ENCODE data around the gene KRTAP5-8.
"Not testable (repeated sequence)": the region's sequence is repeated elsewhere in the genome, so short reads cannot be mapped to it uniquely, and the experiment has no call there.

The KRTAP5-8 gene

DNA sequence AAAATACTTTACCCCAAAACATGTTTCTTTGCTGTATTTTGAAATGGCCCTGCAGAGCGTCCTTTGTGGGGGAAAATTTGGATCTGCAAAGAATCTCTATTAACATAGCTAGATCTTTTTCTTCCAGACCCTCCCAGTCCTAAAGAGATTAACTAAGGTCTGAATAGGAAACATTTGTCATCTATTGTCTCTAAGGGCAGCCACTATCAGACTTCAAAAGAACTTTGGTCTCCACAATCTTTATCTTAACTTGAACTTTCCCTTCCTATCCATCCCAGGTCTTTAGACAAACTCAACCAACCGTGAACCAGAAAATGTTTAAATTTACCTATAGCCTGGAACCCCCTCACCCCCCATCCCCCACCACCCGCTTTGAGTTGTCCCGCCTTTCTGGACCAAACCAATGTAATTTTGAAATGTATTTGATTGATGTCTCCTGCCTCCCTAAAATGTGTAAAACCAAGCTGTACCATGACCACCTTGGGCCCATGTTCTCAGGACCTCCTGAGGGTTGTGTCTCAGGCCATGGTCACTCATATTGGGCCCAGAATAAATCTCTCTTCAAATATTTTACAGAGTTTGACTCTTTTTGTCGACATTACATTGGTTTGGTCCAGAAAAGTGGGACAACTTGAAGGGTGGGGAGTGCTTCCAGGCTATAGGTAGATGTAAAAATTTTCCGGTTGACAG, 6.8 kb downstream of the KRTAP5-8 start:
- no peak for DNase-seq

- DNase-seq: no peak
These were observed 7.7 kb downstream of the KRTAP5-8 start for GRCh38 chr11:71545405-71545966.

- no peak for DNase-seq
These were observed 10.3 kb downstream of the KRTAP5-8 start, which contains the start of gene KRTAP5-9 for GRCh38 chr11:71548120-71548519. Gene KRTAP5-9, plus strand, starts transcription at chr11:71548420. Its CDS starts 238 bp downstream, at chr11:71548658.

- DNase-seq: no peak
These were observed 10.9 kb downstream of the KRTAP5-8 start for GRCh38 chr11:71548716-71549151.

DNA sequence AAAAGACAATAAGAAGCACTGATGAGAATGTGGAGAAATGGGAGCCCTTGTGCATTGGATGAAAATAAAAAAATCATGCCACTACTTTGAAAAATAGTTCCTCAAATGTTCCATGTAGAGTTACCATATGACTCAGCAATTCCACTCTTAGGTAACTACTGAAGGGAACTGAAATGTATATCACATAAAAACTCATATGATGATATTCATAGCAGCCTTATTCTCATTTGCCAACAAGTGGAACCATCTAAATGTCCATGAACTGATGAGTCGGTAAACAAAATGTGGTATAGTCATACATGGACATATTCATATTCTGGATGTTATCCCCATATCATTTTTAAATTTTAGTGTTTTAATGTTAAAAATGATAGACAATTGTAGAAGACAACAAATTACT, 13.9 kb downstream of the KRTAP5-8 start:
- DNase-seq: no peak

GRCh38 chr11:71554996-71555395, 17.2 kb downstream of the KRTAP5-8 start:
- DNase-seq: no peak

GRCh38 chr11:71555508-71555907, 17.7 kb downstream of the KRTAP5-8 start:
- no peak for DNase-seq

DNA sequence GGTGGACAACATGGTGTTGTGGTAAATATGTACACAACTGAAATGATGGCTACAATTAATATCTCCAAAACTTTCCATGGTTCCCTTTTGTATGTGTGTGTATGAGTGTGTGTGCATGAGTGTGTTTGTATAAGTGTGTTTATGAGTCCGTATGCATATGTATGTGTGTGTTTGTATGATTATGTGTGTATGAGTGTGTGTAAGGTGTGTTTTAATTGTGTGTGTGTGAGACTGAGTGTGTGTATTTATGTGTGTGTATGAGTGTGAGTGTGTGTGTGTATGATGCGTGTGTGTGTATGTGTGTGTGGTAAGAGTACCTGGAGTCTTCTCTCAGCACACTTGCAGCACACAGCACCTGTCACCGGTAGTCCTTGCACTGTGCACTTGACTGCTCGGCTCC, 18.2 kb downstream of the KRTAP5-8 start:
- DNase-seq: no peak

DNA sequence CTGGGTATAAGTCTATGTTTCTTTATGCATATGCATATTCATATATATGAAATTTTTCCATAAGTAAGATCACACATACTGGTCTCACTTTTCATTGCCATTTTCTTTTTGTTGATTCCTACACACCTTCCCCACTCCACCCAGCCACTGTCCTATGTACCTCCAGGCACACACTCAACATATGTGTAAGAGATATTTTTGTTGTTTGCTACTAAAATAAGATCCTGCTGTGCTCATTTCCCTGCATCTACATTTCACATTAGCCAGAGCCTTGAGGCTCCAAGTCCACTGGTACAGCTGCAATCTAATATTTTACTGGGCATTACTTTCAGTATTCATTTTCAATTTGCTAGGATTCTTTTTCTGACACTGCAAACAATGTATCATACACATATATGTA, 19.4 kb downstream of the KRTAP5-8 start:
- DNase-seq: no peak

DNA sequence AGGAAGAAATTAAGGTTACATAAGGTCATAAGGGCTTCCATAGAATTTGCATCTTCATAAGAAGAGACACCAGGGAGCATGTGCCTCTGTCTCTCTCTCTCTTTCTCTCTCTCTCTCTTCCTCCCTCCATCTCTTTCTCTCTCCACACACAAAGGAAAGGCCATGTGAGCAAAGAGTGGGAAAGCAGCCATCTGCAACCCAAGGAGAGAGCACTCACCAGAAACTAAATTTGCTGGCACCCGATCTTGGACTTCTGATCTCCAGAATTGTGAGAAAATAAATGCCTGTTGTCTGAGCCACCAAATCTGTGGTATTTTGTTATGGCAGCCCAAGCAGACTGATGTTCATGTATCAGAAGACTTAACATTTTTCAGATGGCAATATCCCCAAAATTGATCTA, 21.2 kb downstream of the KRTAP5-8 start:
- no peak for DNase-seq

GRCh38 chr11:71562120-71562519, 24.3 kb downstream of the KRTAP5-8 start:
- DNase-seq: no peak

DNA sequence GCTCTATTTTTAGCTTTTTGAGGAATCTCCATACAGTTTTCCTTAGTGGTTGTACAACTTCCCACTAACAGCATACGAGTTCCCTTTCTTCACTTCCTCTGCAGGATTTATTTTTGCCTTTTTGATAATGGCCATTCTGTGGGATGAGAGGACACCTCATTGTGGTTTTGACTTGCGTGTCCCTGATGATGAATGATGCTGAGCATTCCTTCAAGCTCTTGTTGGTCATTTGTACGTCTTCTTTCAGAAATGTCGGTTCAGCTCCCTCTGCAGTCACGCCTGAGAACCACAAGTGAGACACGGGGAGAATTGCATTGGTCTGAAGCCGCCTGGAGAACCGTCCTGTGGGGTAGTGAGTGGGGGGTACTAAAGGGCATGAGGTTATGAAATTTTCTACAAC, 25.6 kb downstream of the KRTAP5-8 start:
- peak; percentile 5 for DNase-seq

GRCh38 chr11:71564430-71564829, 26.6 kb downstream of the KRTAP5-8 start:
- no peak for DNase-seq

DNA sequence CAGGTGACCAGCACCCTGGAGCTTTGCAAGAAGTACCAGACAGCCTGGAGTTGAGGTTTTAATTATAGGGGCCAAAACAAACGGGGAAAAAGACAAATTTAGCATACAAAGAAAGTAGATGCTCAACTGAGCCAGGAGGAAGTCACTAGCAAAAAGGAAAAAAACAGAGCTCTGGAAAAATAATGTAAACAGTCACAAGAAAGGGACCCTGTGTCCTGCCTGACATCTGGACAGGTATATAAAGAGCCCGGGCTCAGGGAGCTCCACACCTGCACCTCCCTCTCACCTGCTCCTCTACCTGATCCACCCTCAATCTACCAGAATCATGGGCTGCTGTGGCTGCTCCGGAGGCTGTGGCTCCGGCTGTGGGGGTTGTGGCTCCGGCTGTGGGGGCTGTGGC, 27.4 kb downstream of the KRTAP5-8 start, which contains the start of gene KRTAP5-10:
TSS of gene KRTAP5-10 (plus strand) at position 301 of the 400 bp plus-strand sequence. CDS start at position 326, 25 bp downstream.
- DNase-seq: no peak

DNA sequence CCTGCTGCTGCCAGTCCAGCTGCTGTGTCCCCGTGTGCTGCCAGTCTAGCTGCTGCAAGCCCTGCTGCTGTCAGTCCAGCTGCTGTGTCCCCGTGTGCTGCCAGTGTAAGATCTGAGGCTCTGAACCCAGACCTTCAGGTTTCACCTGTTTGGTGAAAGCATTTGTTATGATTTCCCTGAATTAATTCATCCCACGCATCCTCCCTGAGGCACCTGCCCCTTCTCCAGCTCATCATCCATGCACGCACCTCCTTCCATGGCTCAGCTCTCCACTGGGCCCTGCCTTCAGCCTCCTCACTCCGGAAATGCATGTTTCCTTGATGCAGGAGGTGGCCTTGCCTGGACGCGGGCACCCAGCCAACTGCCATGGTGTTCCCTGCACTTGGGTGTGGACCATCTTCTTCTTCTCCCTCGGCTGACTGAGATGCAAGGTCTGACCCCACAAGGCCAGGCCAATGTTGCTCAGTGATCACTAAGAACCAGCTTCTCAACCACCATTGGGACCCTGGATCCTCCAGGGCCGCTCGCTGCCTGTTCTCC, 28.3 kb downstream of the KRTAP5-8 start:
- DNase-seq: no peak

DNA sequence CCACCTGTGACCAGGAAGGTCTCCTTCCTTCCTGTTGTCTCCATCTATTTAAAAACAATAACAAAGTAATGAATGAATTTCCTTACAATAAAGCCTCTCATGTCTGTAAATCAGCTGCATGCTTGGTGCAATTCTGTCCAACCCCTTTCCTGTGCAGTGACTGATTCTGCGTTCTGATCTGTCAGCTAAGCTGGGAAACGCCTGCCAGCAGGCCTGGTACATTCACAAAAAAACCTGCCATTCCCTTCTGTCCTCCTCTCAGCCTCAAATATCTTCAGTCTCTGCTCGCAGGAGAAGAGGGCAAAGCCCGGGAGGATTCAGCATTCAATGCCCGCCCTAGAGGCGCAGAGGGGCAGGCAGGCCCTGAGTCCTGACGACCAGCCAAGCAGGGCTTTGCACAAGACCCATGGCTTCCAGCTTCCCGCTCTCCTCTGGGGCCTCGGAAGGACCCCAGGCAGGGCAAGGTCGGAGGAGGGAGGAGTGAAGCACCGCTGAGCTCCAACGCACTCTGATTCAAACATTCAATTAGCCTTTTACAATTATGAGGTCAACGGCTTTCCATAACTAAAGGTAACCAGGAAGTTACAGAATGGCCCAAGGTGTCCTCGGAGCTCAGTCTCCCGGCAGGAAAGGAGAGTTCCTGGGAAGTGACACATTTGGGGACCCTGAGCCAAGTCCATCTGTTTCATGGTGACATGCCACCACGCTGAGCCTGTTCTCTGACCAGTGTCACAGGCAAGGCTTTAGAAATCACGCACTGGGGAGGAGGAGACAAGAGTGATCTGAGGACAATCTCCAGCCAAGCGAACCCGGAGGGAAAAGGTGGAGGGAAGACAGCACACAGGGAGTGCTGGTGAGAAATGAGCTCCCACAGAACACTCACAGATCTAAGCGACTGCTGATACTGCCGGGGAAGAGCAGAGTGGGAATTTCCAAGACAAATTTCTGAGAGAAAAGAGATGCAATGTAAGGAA, 29.1 kb downstream of the KRTAP5-8 start:
- not testable (repeated sequence) for DNase-seq

GRCh38 chr11:71567633-71568032, 29.8 kb downstream of the KRTAP5-8 start:
- not testable (repeated sequence) for DNase-seq

DNA sequence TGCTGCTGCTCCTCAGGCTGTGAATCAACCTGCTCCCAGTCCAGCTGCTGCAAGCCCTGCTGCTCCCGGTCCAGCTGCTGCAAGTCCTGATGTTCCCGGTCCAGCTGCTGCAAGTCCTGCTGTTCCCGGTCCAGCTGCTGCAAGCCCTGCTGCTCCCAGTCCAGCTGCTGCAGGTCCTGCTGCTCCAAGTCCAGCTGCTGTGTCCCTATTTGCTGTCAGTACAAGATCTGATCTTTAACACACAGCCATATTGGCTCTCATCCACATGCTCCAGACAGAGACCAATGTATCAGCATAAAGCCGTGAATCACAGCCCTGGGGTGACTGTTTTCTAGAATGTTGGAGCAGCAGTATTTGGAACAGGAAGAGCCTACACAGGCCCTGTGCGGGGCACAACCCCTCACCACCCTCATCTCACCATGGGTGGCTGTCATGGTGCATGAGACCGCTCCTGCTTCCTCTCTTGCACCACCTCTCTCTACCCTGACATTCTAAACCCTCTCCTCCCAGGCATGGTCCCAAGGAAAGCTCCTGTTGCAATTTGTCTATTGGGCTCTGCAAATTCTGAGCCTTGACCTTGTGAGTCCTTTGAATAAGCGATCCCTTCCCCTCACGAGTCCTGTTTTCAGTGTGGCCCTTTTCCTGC, 31.0 kb downstream of the KRTAP5-8 start:
- no peak for DNase-seq

DNA sequence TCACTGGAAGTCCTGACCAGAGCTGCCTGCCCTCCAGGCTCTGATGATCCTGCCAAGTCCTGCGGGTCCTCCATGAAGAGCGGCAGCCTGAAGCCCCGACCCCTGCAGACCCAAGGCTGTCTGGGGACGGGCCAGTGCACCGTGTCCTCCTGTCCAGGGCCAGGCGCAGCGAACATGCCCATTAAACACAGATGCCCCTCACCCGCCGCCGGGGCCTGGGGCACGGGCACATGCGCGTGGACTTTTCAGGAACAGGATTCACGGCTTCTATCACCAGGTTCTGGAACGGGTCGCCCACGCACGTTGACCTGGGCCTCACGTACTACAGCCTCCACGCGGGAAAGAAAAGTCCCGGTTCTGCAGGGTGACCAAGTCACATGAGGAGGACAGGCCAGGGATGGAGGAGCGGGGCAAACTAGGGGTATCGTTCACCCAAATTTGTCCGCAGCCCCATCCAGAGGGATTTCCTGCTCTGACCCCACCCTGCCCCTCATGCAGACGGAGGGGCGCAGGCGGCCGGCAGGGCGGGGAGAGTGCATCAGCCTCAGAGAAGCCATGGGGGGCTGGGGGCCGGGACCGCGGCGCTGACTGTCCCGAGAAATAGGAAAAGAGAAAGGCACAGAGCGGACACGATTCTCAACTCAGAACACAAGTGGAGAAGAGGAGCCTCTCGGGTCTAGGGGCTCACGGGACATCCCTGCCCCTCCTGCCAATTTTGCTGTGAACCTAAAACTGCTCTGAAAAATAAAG, 33.5 kb downstream of the KRTAP5-8 start:
- DNase-seq: not testable (repeated sequence)

DNA sequence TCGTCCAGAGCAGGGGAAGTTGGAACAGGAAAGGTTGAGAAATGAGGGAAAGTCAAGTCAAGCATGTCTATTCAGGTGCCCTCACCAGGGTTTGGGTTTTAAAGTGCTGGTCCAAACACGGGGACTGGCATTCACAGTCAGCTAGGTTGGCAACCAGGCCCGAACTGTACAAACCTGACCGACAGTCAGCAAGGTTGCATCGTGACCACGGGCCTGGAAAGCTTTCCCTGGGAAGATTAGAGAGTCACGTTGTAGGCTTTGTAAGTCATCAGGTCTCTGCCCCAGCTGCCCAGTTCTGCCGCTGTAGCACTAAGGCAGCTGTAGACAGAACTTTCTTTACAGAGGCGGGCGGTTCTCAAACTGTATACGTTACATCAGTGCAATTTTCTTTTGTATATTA, 35.0 kb downstream of the KRTAP5-8 start:
- no peak for DNase-seq

DNA sequence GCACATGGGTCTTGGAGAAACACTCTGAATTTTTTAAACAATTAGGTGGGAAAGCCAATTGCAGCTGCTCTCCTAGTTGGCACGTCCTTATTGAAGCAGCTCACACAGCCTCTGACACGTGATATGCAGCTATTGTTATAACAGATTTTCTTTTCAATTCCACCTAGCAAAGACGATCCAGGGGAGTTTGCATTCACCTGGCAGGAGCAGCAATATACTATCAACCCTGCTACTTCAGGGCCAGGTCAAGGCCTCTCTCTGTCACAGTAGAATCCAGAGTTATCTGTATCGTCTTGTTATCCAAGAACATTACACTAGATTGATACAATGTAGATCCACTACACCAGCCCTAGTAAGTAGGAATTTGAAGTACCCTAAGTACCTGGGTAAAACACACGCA, 36.6 kb downstream of the KRTAP5-8 start:
- no peak for DNase-seq

All from CD4-positive, alpha-beta T cell treated with Interleukin-17A for 1 hour (primary cell).